CD14-positive monocyte (primary cell): Measurements from ENCODE around the gene PACSIN1. TPM values are rescaled to one million over a fixed set of nuclear protein-coding genes. Genes with fewer than 3 reads are reported as not detected.

Experiments used
- DNase-seq, 3 donors: peaks; one replicate each; pipeline ENCODE4 v3.0.0-alpha.2; 2011 to 2022
- H2AFZ ChIP-seq: 2 replicates; pipeline ENCODE4 v1.6.0; 2012; ENCODE audit warnings: mild to moderate bottlenecking, low read depth, low read length, inconsistent platforms; ENCODE audit not compliant: insufficient read depth, poor library complexity, severe bottlenecking
- H3K27ac ChIP-seq, 2 donors: 1 replicate in 1 of 2; 2 replicates in 1 of 2; pipeline ENCODE4 v1.5.1; 2012 to 2013; ENCODE audit warnings: low read length in 2 of 2, control low read depth in 1 of 2, inconsistent platforms in 1 of 2, low read depth in 1 of 2, mild to moderate bottlenecking in 1 of 2
- H3K27me3 ChIP-seq, 2 donors: one replicate each; pipeline versions ENCODE4 v1.6.0 to v1.6.1; 2011 to 2013; ENCODE audit warnings: low read length in 2 of 2; ENCODE audit not compliant: control insufficient read depth in 2 of 2, insufficient read depth in 2 of 2
- H3K36me3 ChIP-seq, 2 donors: replicated peaks in 1 of 2; 1 replicate in 1 of 2; 2 replicates in 1 of 2; pipeline versions ENCODE4 v1.5.1 to v1.6.1; 2012 to 2013; ENCODE audit warnings: low read length in 2 of 2, control low read depth in 1 of 2, inconsistent platforms in 1 of 2, mild to moderate bottlenecking in 1 of 2; ENCODE audit not compliant: insufficient read depth in 2 of 2, control insufficient read depth in 1 of 2
- H3K4me1 ChIP-seq, 2 donors: 1 replicate in 1 of 2; 2 replicates in 1 of 2; pipeline versions ENCODE4 v1.5.1 to v1.6.1; 2012 to 2013; ENCODE audit warnings: low read length in 2 of 2, control low read depth in 1 of 2, inconsistent platforms in 1 of 2, mild to moderate bottlenecking in 1 of 2, moderate library complexity in 1 of 2; ENCODE audit not compliant: insufficient read depth in 2 of 2, control insufficient read depth in 1 of 2
- H3K4me2 ChIP-seq: replicated peaks from 2 replicates; pipeline ENCODE3; 2012; ENCODE audit warnings: low read length, moderate library complexity, mild to moderate bottlenecking; ENCODE audit not compliant: poor library complexity, severe bottlenecking; ENCODE audit errors: extremely low read depth
- H3K4me3 ChIP-seq, 3 experiments: fragments of 200-600 bp in 1 of 3; sonication (generic) in 1 of 3; replicated peaks in 1 of 3; 1 replicate in 2 of 3; 2 replicates in 1 of 3; pipeline ENCODE4 v1.5.1; 2011 to 2013; ENCODE audit warnings: low read length in 3 of 3, mild to moderate bottlenecking in 3 of 3, control low read depth in 2 of 3, low read depth in 2 of 3, inconsistent platforms in 1 of 3, moderate library complexity in 1 of 3
- H3K79me2 ChIP-seq: 2 replicates; pipeline ENCODE4 v1.6.0; 2012; ENCODE audit warnings: mild to moderate bottlenecking, control low read depth, inconsistent platforms, low read length, moderate library complexity; ENCODE audit not compliant: insufficient read depth
- H3K9ac ChIP-seq: 2 replicates; pipeline ENCODE4 v1.6.0; 2017; ENCODE audit warnings: low read length, mild to moderate bottlenecking; ENCODE audit not compliant: insufficient read depth, poor library complexity, severe bottlenecking
- H3K9me3 ChIP-seq, 2 donors: replicated peaks in 1 of 2; 1 replicate in 1 of 2; 2 replicates in 1 of 2; pipeline versions ENCODE4 v1.5.1 to v1.6.1; 2012 to 2013; ENCODE audit warnings: low read length in 2 of 2, control low read depth in 1 of 2; ENCODE audit not compliant: control insufficient read depth in 1 of 2, insufficient read depth in 1 of 2
- H4K20me1 ChIP-seq: 2 replicates; pipeline ENCODE4 v1.6.0; 2012; ENCODE audit warnings: mild to moderate bottlenecking, low read length, control low read depth, moderate library complexity; ENCODE audit not compliant: insufficient read depth
- H3K27ac Mint-ChIP-seq, 7 donors: one replicate each; pipeline ENCODE4 v1.8.0; 2020; ENCODE audit warnings: mild to moderate bottlenecking in 7 of 7, mixed read lengths in 7 of 7, moderate library complexity in 6 of 7, inconsistent platforms in 2 of 7
- H3K27me3 Mint-ChIP-seq, 3 donors: one replicate each; pipeline ENCODE4 v1.8.0; 2021 to 2022; ENCODE audit warnings: low read depth in 3 of 3, mild to moderate bottlenecking in 3 of 3, mixed read lengths in 3 of 3, moderate library complexity in 3 of 3, inconsistent platforms in 1 of 3
- H3K36me3 Mint-ChIP-seq, 2 donors: one replicate each; pipeline ENCODE4 v1.8.0; 2020; ENCODE audit warnings: mixed read lengths in 2 of 2, inconsistent platforms in 1 of 2, mild to moderate bottlenecking in 1 of 2
- H3K4me1 Mint-ChIP-seq: one replicate; pipeline ENCODE4 v1.8.0; 2020; ENCODE audit warnings: mild to moderate bottlenecking, mixed read lengths
- H3K4me3 Mint-ChIP-seq, 2 donors: one replicate each; pipeline ENCODE4 v1.8.0; 2020; ENCODE audit warnings: mild to moderate bottlenecking in 2 of 2, mixed read lengths in 2 of 2, moderate library complexity in 1 of 2
- H3K9me3 Mint-ChIP-seq, 7 donors: one replicate each; pipeline ENCODE4 v1.8.0; 2020 to 2022; ENCODE audit warnings: mixed read lengths in 7 of 7, mild to moderate bottlenecking in 6 of 7, moderate library complexity in 6 of 7, inconsistent platforms in 2 of 7
- CTCF ChIP-seq: fragments of 200-600 bp; IDR thresholded peaks from one replicate; pipeline ENCODE4 v1.8.0; 2022; ENCODE audit warnings: antibody characterized with exemption, mild to moderate bottlenecking
- WGBS: methylation state at CpG from one replicate; pipeline ENCODE4 v1.1.5; 2013; ENCODE audit warnings: missing lambda C conversion rate; ENCODE audit not compliant: insufficient coverage; 5-methylcytosine and 5-hydroxymethylcytosine counted together
- intact Hi-C, 2 donors: fragments of 100-400 bp; cut with micrococcal nuclease; formaldehyde crosslinking; loops; one replicate each; pipeline versions ENCODE4 v1.15.0 to v1.15.1; 2023
- polyA plus RNA-seq, 3 donors: library from polyadenylated mRNA; depleted of rRNA in 1 of 3; unstranded in 2 of 3; stranded (reverse) in 1 of 3; fragments of 300-500 nt in 2 of 3; fragments of >200 nt in 1 of 3; fragmentation: Illumina TruSeq in 2 of 3; gene quantifications; 1 replicate in 2 of 3; 2 replicates in 1 of 3; pipeline ENCODE4 v1.2.3, GENCODE V29; 2012 to 2021

PACSIN1 gene
- polyA plus RNA-seq, 3 donors = not detected

GRCh38 chr6:34484391-34484790, 18.5 kb downstream of the PACSIN1 start:
- H4K20me1 ChIP-seq = no peaks in the 10 kb centered on the region
- H3K4me2 ChIP-seq = no peak overlapping the region
- DNase-seq = no peak
- H3K9ac ChIP-seq = no peak overlapping the region
- H3K27ac Mint-ChIP-seq = no peak overlapping the region
- no peaks in the 10 kb centered on the region for H3K36me3 Mint-ChIP-seq
- no peaks in the 10 kb centered on the region for H3K9me3 ChIP-seq
- no peak overlapping the region for H2AFZ ChIP-seq
- H3K79me2 ChIP-seq = no peaks in the 10 kb centered on the region
- H3K36me3 ChIP-seq = no peaks in the 10 kb centered on the region
- intact Hi-C loops = no loop called here
- no peaks in the 10 kb centered on the region for H3K4me1 Mint-ChIP-seq
- peaks cover 0 to 1% (median 0%) of the 10 kb centered on the region in 7 donors for H3K9me3 Mint-ChIP-seq
- H3K4me3 Mint-ChIP-seq = no peak overlapping the region
- H3K27ac ChIP-seq = no peak overlapping the region
- peaks cover 0 to 10% (median 0%) of the 10 kb centered on the region in 3 donors for H3K27me3 Mint-ChIP-seq
- no peak for TF ChIP-seq CTCF
- no peaks in the 10 kb centered on the region for H3K4me1 ChIP-seq
- H3K27me3 ChIP-seq = no peaks in the 10 kb centered on the region
- 100% methylated on average over 1 of the region's 1 CpG for WGBS
- H3K4me3 ChIP-seq = no peak overlapping the region

GRCh38 chr6:34484899-34485298, 19.0 kb downstream of the PACSIN1 start:
- TF ChIP-seq CTCF = no peak
- no peaks in the 10 kb centered on the region for H3K36me3 Mint-ChIP-seq
- intact Hi-C loops = no loop called here
- Histone ChIP-seq H4K20me1 (no peaks in the 10 kb centered on the region), H3K9me3 (no peaks in the 10 kb centered on the region), H3K36me3 (no peaks in the 10 kb centered on the region), H3K27me3 (no peaks in the 10 kb centered on the region), H3K79me2 (no peaks in the 10 kb centered on the region), H3K4me2 (no peak overlapping the region), H3K9ac (no peak overlapping the region), H3K4me3 (no peak overlapping the region), H3K27ac (no peak overlapping the region), H3K4me1 (no peaks in the 10 kb centered on the region), H2AFZ (no peak overlapping the region)
- WGBS = 24% methylated on average over 4 of the region's 7 CpGs
- no peak overlapping the region for H3K4me3 Mint-ChIP-seq
- DNase-seq = no peak
- H3K9me3 Mint-ChIP-seq = peaks cover 0 to 1% (median 0%) of the 10 kb centered on the region in 7 donors
- H3K27me3 Mint-ChIP-seq = peaks cover 0 to 10% (median 0%) of the 10 kb centered on the region in 3 donors
- H3K27ac Mint-ChIP-seq = no peak overlapping the region
- H3K4me1 Mint-ChIP-seq = no peaks in the 10 kb centered on the region
